ENCODE data around the gene CAMK2G.

Gene CAMK2G

DNA sequence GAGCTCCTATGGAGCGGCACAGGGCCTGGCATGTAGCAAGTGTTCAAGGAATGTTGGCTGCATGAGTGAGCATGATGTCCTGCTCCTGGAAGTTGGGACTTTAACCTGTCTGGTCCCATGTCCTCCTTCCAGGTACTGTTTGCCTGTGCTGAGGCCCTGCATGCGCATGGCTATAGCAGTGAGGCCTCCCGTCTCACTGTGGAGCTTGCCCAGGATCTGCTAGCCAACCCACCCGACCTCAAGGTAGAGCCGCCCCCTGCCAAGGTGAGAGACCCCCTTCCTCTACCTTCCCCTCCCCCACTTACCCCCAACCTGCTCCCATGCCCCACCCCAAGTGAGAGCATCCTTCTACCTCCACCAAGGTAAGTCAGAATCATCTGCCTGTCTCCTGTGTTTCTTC is 80.9 kb downstream of the CAMK2G start:
- TF ChIP-seq SIN3A (IDR thresholded peaks at IDR 0.05; ENCODE audit: borderline replicate concordance, insufficient read depth, low read length) (no peak), POLR2AphosphoS5 (IDR thresholded peaks at IDR 0.05; ENCODE audit: low read depth, low read length) (no peak), FOXP2 (optimal IDR thresholded peaks at IDR 0.05; ENCODE audit: borderline replicate concordance, extremely low read depth, extremely low read length, insufficient read depth) (no peak), TAF1 (IDR thresholded peaks at IDR 0.05; ENCODE audit: borderline replicate concordance, insufficient read depth, low read length) (no peak)
- TF ChIP-seq, protein P1, sequence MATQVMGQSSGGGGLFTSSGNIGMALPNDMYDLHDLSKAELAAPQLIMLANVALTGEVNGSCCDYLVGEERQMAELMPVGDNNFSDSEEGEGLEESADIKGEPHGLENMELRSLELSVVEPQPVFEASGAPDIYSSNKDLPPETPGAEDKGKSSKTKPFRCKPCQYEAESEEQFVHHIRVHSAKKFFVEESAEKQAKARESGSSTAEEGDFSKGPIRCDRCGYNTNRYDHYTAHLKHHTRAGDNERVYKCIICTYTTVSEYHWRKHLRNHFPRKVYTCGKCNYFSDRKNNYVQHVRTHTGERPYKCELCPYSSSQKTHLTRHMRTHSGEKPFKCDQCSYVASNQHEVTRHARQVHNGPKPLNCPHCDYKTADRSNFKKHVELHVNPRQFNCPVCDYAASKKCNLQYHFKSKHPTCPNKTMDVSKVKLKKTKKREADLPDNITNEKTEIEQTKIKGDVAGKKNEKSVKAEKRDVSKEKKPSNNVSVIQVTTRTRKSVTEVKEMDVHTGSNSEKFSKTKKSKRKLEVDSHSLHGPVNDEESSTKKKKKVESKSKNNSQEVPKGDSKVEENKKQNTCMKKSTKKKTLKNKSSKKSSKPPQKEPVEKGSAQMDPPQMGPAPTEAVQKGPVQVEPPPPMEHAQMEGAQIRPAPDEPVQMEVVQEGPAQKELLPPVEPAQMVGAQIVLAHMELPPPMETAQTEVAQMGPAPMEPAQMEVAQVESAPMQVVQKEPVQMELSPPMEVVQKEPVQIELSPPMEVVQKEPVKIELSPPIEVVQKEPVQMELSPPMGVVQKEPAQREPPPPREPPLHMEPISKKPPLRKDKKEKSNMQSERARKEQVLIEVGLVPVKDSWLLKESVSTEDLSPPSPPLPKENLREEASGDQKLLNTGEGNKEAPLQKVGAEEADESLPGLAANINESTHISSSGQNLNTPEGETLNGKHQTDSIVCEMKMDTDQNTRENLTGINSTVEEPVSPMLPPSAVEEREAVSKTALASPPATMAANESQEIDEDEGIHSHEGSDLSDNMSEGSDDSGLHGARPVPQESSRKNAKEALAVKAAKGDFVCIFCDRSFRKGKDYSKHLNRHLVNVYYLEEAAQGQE (IDR thresholded peaks at IDR 0.05; ENCODE audit: insufficient read depth in 1 of 2, low read depth in 2 of 2, low read length in 2 of 2) = no peak

DNA sequence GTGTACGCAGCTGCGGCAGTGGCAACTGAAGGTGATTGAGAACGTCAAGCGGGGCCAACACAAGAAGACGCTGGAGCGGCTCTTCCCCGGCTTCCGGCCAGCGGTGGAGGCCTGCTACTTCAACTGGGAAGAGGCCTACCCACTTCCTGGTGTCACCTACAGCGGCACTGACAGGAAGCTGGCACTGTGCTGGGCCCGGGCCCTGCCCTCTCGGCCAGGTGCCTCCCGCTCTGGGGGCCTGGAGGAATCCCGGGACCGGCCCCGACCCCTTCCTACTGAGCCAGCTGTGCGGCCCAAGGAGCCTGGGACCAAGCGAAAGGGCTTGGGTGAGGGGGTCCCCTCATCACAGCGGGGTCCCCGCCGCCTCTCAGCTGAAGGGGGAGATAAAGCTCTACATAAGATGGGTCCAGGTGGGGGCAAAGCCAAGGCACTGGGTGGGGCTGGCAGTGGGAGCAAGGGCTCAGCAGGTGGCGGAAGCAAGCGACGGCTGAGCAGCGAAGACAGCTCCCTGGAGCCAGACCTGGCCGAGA is 82.4 kb downstream of the CAMK2G start:
- TF ChIP-seq TAF1 (IDR thresholded peaks at IDR 0.05; ENCODE audit: borderline replicate concordance, insufficient read depth, low read length) (no peak), FOXP2 (optimal IDR thresholded peaks at IDR 0.05; ENCODE audit: borderline replicate concordance, extremely low read depth, extremely low read length, insufficient read depth) (no peak), SIN3A (IDR thresholded peaks at IDR 0.05; ENCODE audit: borderline replicate concordance, insufficient read depth, low read length) (no peak), POLR2AphosphoS5 (IDR thresholded peaks at IDR 0.05; ENCODE audit: low read depth, low read length) (no peak)
- TF ChIP-seq, protein P1 (IDR thresholded peaks at IDR 0.05; ENCODE audit: insufficient read depth in 1 of 2, low read depth in 2 of 2, low read length in 2 of 2) = no peak

DNA sequence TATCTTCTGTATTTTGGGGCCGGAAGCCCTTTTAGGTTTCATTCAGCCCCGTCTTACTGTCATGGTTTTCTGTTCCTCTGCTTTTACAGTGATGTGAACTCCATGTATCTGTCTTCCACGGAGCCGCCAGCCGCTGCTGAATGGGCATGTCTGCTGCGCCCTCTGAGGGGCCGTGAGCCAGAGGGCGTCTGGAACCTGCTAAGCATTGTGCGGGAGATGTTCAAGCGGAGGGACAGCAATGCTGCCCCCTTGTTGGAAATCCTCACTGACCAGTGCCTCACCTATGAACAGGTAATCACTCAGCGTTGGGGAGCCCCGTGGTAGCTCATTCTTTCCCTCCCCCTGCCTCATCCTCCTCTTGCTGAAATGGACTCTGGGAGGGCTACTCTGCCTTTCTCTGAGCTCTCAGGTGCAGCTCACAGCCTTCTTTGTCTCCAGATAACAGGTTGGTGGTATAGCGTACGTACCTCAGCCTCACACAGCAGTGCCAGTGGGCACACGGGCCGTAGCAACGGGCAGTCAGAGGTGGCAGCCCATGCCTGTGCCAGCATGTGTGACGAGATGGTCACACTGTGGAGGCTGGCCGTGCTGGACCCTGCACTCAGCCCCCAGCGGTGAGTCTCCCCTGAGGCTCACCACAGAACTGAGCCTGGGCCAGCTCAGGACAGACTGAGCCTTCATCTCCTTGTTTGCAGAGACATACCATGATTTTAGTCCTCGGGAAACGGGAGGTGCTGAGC is 83.3 kb downstream of the CAMK2G start:
- no peak for TF ChIP-seq SIN3A (IDR thresholded peaks at IDR 0.05; ENCODE audit: borderline replicate concordance, insufficient read depth, low read length)
- no peak for TF ChIP-seq FOXP2 (optimal IDR thresholded peaks at IDR 0.05; ENCODE audit: borderline replicate concordance, extremely low read depth, extremely low read length, insufficient read depth)
- no peak for TF ChIP-seq TAF1 (IDR thresholded peaks at IDR 0.05; ENCODE audit: borderline replicate concordance, insufficient read depth, low read length)
- TF ChIP-seq POLR2AphosphoS5 (IDR thresholded peaks at IDR 0.05; ENCODE audit: low read depth, low read length) = no peak
- TF ChIP-seq, protein P1 (IDR thresholded peaks at IDR 0.05; ENCODE audit: insufficient read depth in 1 of 2, low read depth in 2 of 2, low read length in 2 of 2) = no peak

DNA sequence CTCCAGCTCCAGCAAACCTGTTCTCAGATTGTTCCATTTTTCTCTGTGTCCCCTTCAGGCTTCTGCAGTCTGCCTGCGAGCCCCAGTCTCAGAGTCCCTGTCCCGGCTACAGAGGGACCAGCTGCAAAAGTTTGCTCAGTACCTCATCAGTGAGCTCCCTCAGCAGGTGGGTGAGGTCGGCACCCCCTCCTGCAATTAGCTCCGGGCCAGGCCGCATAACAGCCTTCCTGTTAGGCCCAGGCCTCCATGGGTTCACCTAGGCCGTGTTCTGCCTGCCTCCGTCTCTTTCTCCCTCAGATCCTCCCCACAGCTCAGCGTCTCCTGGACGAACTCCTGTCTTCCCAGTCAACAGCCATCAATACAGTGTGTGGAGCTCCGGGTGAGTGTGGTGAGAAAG is 84.7 kb downstream of the CAMK2G start:
- TF ChIP-seq TAF1 (IDR thresholded peaks at IDR 0.05; ENCODE audit: borderline replicate concordance, insufficient read depth, low read length) (no peak), POLR2AphosphoS5 (IDR thresholded peaks at IDR 0.05; ENCODE audit: low read depth, low read length) (no peak), SIN3A (IDR thresholded peaks at IDR 0.05; ENCODE audit: borderline replicate concordance, insufficient read depth, low read length) (no peak), FOXP2 (optimal IDR thresholded peaks at IDR 0.05; ENCODE audit: borderline replicate concordance, extremely low read depth, extremely low read length, insufficient read depth) (no peak)
- TF ChIP-seq, protein P1 (IDR thresholded peaks at IDR 0.05; ENCODE audit: insufficient read depth in 1 of 2, low read depth in 2 of 2, low read length in 2 of 2) = no peak
